Measurements from ENCODE around the gene SCN5A. TPM values are rescaled to one million over a fixed set of nuclear protein-coding genes. Genes with fewer than 3 reads are reported as not detected.

Gene SCN5A
- total and polyA plus RNA-seq, 2 of the 13 experiments (the other 11 are each of a cell fraction or from before 2014, with no cell fraction given) = 0.22 TPM; not detected in 1

- FAIRE-seq (no peak), DNase-seq (ENCODE audit: low spot score) (no peak), ATAC-seq (no peak)
- Histone ChIP-seq H3K27ac (ENCODE audit: extremely low read length, insufficient read depth, low read length) (no peak overlapping the region), H3K9ac (ENCODE audit: insufficient read depth, low read depth, low read length) (no peak overlapping the region), H2AFZ (ENCODE audit: low read length) (no peak overlapping the region), H3K27me3 (ENCODE audit: control insufficient read depth in 1 of 2, insufficient read depth in 2 of 2, low read length in 2 of 2) (peaks cover 12 to 79% of the 10 kb centered on the region in 2 experiments), H3K4me1 (ENCODE audit: insufficient read depth, low read length) (peaks cover 13% of the 10 kb centered on the region), H4K20me1 (ENCODE audit: insufficient read depth, low read length) (no peaks in the 10 kb centered on the region), H3K9me3 (ENCODE audit: low read length) (no peaks in the 10 kb centered on the region), H3K79me2 (ENCODE audit: insufficient read depth, low read length) (no peaks in the 10 kb centered on the region), H3K4me2 (ENCODE audit: low read depth, low read length) (no peak overlapping the region), H3K4me3 (replicated peaks in 1 of 3; ENCODE audit: insufficient read depth in 1 of 3, low read depth in 2 of 3, low read length in 3 of 3) (no peak overlapping the region), H3K36me3 (replicated peaks in 1 of 2; ENCODE audit: control insufficient read depth in 1 of 2, insufficient read depth in 2 of 2, low read length in 2 of 2) (no peaks in the 10 kb centered on the region)
- intact Hi-C loops (cut with micrococcal nuclease; ENCODE audit: unreplicated experiment) (loop anchor here (5.0 kb wide), 2 partner anchors 182 to 197 kb away; no protein-coding TSS in a partner anchor), in situ Hi-C loops (cut with HindIII; ENCODE audit: extremely low pct_ligation_motif_present, low pct_unique_long_range_greater_than_20kb) (loop anchor here (5.0 to 10.0 kb wide), 2 partner anchors 113 to 199 kb away; no protein-coding TSS in a partner anchor)
- no TSS peak for BruUV-seq (replicated peaks)
- 2% methylated on average over 7 of the region's 8 CpGs for WGBS (ENCODE audit: low lambda C conversion rate)
- ChIA-PET POLR2A (no interaction called here), CTCF (ENCODE audit: low intra/inter-chr PET ratio, low total read pairs) (no interaction called here)
- TF ChIP-seq ZFYVE20 (CRISPR knock-in tag; IDR thresholded peaks at IDR 0.05; ENCODE audit: borderline replicate concordance, low read depth) (no peak), SOX6 (IDR thresholded peaks at IDR 0.05) (no peak), SOX6 (CRISPR knock-in tag; IDR thresholded peaks at IDR 0.05) (no peak), NFATC3 (CRISPR knock-in tag; IDR thresholded peaks at IDR 0.05) (no peak), NFKB2 (CRISPR knock-in tag; IDR thresholded peaks at IDR 0.05; ENCODE audit: borderline replicate concordance) (no peak), SMAD1 (CRISPR knock-in tag; IDR thresholded peaks at IDR 0.05; ENCODE audit: borderline replicate concordance, low read depth) (no peak), GPN1 (CRISPR knock-in tag; IDR thresholded peaks at IDR 0.05; ENCODE audit: borderline replicate concordance) (no peak), ZNF607 (CRISPR knock-in tag; IDR thresholded peaks at IDR 0.05; ENCODE audit: borderline replicate concordance) (no peak)
Measured at GRCh38 chr3:38645601-38646000, 3.9 kb downstream of the SCN5A start.

- H3K79me2 ChIP-seq (ENCODE audit: insufficient read depth, low read length) = no peaks in the 10 kb centered on the region
- H3K9me3 ChIP-seq (ENCODE audit: low read length) = no peaks in the 10 kb centered on the region
- no peak overlapping the region for H3K27ac ChIP-seq (ENCODE audit: extremely low read length, insufficient read depth, low read length)
- TF ChIP-seq SP2 (CRISPR knock-in tag; IDR thresholded peaks at IDR 0.05) (no peak), ZSCAN29 (CRISPR knock-in tag; conservative IDR thresholded peaks at IDR 0.05) (no peak), MAFK (conservative IDR thresholded peaks at IDR 0.05 in 1 of 2, IDR thresholded peaks at IDR 0.05 in 1 of 2; ENCODE audit: low read length in 2 of 2) (no peak), ZNF570 (CRISPR knock-in tag; IDR thresholded peaks at IDR 0.05; ENCODE audit: borderline replicate concordance) (no peak), AGO2 (optimal IDR thresholded peaks at IDR 0.05; ENCODE audit: low read depth, low read length) (no peak), PHF5A (CRISPR knock-in tag; IDR thresholded peaks at IDR 0.05; ENCODE audit: low read depth, unreplicated experiment) (no peak), E2F5 (CRISPR knock-in tag; conservative IDR thresholded peaks at IDR 0.05) (no peak), ZNF510 (CRISPR knock-in tag; IDR thresholded peaks at IDR 0.05; ENCODE audit: low read depth) (no peak)
- ATAC-seq (no peak), FAIRE-seq (no peak), DNase-seq (ENCODE audit: low spot score) (no peak)
- H3K4me1 ChIP-seq (ENCODE audit: insufficient read depth, low read length) = peaks cover 11% of the 10 kb centered on the region
- no peaks in the 10 kb centered on the region for H4K20me1 ChIP-seq (ENCODE audit: insufficient read depth, low read length)
- CTCF ChIA-PET (ENCODE audit: low intra/inter-chr PET ratio, low total read pairs) = no interaction called here
- no peak overlapping the region for H2AFZ ChIP-seq (ENCODE audit: low read length)
- intact Hi-C loops (cut with micrococcal nuclease; ENCODE audit: unreplicated experiment) = loop anchor here (5.0 kb wide), 2 partner anchors 182 to 197 kb away; no protein-coding TSS in a partner anchor
- H3K4me3 ChIP-seq (replicated peaks in 1 of 3; ENCODE audit: insufficient read depth in 1 of 3, low read depth in 2 of 3, low read length in 3 of 3) = no peak overlapping the region
- no peak overlapping the region for H3K9ac ChIP-seq (ENCODE audit: insufficient read depth, low read depth, low read length)
- POLR2A ChIA-PET = no interaction called here
- in situ Hi-C loops (cut with HindIII; ENCODE audit: extremely low pct_ligation_motif_present, low pct_unique_long_range_greater_than_20kb) = loop anchor here (5.0 to 10.0 kb wide), 2 partner anchors 113 to 200 kb away; no protein-coding TSS in a partner anchor
- BruUV-seq (replicated peaks) = no TSS peak
- 2% methylated on average over 4 of the region's 4 CpGs for WGBS (ENCODE audit: low lambda C conversion rate)
- no peak overlapping the region for H3K4me2 ChIP-seq (ENCODE audit: low read depth, low read length)
- H3K27me3 ChIP-seq (ENCODE audit: control insufficient read depth in 1 of 2, insufficient read depth in 2 of 2, low read length in 2 of 2) = peaks cover 12 to 74% of the 10 kb centered on the region in 2 experiments
- H3K36me3 ChIP-seq (replicated peaks in 1 of 2; ENCODE audit: control insufficient read depth in 1 of 2, insufficient read depth in 2 of 2, low read length in 2 of 2) = no peaks in the 10 kb centered on the region
Measured at GRCh38 chr3:38645076-38645475, 4.4 kb downstream of the SCN5A start.
